ENCODE measurements around the gene RPL22.

The RPL22 gene

DNA sequence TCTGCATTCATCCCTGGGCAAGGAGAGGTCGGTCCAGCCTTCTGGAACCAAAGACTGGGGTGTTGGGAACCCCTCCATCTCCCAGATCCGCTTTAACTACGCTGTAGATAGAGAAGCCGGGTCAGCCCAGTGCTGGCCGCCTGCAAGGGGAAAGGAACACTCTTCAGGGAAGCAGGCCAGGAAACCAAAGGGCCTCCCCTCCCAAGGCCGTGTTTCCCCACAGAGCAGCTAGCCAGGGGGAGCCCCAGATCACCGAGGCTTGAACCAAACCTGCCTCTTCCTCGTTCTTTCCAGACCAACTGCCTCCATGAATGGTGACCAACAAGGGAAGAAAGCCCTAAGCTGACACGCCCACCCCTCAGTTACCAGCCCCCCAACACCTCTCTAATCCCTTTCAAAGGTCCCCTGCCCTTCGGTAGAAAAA, 18.0 kb downstream of the RPL22 start:
- no peak overlapping the region for H3K4me3 ChIP-seq (ENCODE audit: low read depth, low read length)
- TF ChIP-seq, protein P1, sequence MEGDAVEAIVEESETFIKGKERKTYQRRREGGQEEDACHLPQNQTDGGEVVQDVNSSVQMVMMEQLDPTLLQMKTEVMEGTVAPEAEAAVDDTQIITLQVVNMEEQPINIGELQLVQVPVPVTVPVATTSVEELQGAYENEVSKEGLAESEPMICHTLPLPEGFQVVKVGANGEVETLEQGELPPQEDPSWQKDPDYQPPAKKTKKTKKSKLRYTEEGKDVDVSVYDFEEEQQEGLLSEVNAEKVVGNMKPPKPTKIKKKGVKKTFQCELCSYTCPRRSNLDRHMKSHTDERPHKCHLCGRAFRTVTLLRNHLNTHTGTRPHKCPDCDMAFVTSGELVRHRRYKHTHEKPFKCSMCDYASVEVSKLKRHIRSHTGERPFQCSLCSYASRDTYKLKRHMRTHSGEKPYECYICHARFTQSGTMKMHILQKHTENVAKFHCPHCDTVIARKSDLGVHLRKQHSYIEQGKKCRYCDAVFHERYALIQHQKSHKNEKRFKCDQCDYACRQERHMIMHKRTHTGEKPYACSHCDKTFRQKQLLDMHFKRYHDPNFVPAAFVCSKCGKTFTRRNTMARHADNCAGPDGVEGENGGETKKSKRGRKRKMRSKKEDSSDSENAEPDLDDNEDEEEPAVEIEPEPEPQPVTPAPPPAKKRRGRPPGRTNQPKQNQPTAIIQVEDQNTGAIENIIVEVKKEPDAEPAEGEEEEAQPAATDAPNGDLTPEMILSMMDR (IDR thresholded peaks at IDR 0.05; ENCODE audit: borderline replicate concordance, insufficient read depth, low read depth, low read length): no peak

DNA sequence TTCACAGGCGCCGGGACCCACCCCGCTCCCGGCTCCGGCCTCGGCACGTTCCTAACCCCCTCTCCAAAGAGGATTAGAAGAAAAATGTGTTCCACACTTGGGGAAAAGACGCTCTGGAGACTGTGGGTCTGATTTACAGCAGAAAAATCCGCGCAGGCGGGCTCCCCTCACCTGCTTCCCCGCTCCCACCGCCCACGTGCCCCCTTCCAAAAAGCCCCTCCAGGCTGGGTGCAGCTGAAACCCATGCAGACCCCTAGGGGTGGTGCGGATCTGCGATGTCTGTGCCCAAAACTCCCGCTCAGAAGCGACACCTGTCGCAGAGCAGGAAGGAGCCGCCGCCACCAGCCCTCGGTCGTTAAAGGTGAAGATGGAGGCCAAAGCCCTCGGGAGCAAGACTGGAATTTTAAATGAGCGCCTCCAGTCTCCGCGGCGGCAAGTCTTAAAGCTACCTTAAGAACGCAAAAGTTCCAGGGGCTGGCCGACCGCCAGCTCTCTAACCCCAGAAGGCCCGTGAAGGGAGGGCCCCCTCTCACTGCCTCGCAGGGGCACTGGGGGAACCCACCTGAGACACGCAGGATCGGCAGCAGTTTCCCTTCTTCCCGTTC, 18.6 kb downstream of the RPL22 start:
- H3K4me3 ChIP-seq (ENCODE audit: low read depth, low read length): no peak overlapping the region
- TF ChIP-seq, protein P1 (IDR thresholded peaks at IDR 0.05; ENCODE audit: borderline replicate concordance, insufficient read depth, low read depth, low read length): no peak

DNA sequence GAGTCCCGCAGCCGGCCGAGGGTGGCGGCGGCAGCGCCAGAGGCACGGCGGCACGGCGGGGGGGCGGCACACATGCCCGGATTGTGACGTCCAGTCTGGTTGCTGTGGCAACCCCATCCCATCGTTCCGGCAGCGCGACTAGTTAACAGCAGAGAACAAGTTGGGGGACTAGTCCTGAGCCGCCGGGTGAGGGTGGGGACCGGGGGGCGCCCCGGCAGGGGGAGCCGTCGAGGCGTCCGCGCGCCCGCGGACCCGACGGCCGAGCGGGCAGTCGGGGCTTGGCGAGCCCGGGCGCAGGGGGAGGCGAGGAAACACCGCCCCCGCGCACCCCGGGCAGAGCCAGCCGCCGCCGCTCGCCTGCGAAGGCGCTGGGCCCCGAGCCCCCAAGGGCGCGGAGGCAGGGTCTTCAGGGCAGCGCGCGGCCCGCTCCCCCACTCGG, 19.1 kb downstream of the RPL22 start, which contains the start of gene CHD5:
Gene CHD5 (minus strand): TSS at position 54 of the 439 bp plus-strand sequence. CDS start 298 bp downstream, outside the sequence.
- H3K4me3 ChIP-seq (ENCODE audit: low read depth, low read length): no peak within 1 kb of the TSS

DNA sequence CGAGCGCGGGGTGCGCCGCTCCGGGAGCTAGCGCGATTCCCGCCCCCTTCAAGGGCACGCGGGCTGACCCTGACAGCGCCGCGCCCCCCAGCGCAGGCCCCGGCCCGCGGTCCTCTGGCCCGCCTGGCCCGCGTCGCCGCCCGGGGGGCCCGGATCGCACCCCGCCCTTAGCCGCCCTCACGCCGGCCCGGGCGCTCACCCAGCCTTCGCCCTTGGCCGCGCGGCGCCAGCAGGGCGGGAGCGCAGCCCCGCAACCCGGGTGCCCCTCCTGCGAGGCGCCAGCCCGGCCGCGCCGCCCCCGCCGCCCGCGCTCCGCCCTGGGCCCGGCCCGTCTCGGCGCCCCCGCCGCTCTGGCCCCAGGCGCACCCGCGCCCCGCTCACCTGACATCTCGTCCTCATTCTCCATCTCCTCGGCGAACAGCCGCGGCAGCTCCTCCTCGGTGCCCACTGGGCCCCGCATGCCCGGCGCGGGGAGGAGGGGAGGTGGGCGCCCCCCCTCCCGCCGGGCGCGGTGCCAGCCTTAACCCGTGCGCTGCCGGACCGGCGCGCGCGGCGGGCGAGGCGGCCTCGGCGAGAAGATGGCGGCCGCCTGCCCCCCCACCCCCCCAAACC, 19.7 kb downstream of the RPL22 start:
- TF ChIP-seq, protein P1 (IDR thresholded peaks at IDR 0.05; ENCODE audit: borderline replicate concordance, insufficient read depth, low read depth, low read length): no peak
- H3K4me3 ChIP-seq (ENCODE audit: low read depth, low read length): no peak overlapping the region

More for the DNA sequence above, 19.1 kb downstream of the RPL22 start, which contains the start of gene CHD5:
- TF ChIP-seq, protein P1 (IDR thresholded peaks at IDR 0.05; ENCODE audit: borderline replicate concordance, insufficient read depth, low read depth, low read length): peak; percentile 17; the same call in 1 of the 2 replicates

DNA sequence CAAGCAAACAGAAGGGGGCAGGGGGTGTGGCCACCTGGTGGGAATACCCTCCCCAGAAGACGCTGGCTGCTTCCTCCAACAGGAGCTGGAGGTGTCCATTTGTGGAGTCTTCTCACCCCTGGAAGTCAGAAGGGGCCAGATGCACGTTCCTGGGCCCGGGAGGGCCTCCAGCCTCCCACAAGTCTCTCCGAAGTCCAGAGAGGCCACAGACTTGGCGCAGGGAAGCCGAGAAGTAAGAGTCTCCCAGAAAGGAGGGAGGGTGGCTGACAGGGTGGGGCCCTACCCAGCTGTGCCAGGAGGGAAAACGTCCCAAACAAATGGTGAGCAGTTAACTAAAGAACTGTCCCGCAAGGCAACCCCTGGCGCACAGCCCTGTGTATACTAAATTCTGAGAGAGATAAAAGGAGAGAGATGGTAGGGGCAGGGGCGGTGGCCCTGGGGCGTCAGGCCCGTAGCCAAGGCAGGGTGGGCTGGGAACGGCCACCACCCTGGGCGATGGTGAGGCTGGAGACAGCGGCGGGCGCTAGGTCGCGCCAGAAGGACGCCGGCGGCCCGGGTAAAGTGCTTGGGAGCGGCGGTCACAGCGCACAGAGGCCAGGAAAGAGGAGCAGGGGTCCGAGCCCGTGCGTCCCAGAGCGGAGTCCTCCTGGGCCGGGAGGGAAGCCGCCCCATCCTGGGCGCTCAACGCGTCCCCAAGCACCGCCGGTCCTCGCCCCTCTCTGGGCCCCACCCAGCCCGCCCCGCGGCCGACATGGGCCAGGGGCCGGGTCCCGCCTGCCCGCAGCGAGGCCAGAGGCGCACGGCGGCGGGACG, 20.4 kb downstream of the RPL22 start:
- H3K4me3 ChIP-seq (ENCODE audit: low read depth, low read length): no peak overlapping the region
- TF ChIP-seq, protein P1 (IDR thresholded peaks at IDR 0.05; ENCODE audit: borderline replicate concordance, insufficient read depth, low read depth, low read length): no peak

DNA sequence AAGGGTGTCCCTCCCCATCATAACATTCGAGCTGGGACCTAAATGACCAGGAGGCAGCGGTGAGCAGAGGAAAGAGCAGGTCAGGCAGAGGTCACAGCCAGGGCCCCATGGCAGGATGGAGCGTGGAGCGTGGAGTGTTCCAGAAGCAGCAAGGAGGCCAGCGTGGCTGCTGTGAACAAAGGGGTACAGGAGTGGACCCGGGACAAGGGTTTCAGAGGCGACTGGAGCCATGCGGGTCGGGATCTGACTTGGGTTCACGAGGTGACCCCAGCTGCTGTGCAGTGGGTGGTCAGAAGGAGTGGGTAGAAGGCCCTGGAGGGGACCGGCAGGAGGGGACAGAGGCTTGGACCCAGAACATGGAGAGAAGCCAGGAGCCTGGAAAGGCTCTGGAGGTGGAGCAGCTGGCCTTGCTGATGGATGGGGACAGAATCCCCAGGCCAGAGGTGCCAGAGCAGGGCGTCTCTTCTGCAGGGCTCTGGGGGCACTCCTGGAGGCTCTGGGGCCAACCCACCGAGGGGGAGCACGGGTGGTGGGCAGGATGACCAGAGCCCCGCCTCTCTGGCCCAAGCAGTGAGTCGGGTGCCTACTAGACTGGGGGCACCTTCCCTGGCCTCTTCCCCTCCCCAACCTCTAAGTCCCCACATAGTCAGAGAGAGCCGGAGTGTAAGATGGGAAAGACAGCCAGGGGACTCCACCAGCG, 21.6 kb downstream of the RPL22 start:
- no peak overlapping the region for H3K4me3 ChIP-seq (ENCODE audit: low read depth, low read length)
- TF ChIP-seq, protein P1 (IDR thresholded peaks at IDR 0.05; ENCODE audit: borderline replicate concordance, insufficient read depth, low read depth, low read length): no peak

All from GM12875 (cell line).